ENCODE results near the gene FAT3. TPM values are rescaled to one million over a fixed set of nuclear protein-coding genes. Genes with fewer than 3 reads are reported as not detected.

The FAT3 gene
- total and polyA plus RNA-seq, 2 of the 13 experiments (the other 11 are each of a cell fraction or from before 2014, with no cell fraction given) = not detected

DNA sequence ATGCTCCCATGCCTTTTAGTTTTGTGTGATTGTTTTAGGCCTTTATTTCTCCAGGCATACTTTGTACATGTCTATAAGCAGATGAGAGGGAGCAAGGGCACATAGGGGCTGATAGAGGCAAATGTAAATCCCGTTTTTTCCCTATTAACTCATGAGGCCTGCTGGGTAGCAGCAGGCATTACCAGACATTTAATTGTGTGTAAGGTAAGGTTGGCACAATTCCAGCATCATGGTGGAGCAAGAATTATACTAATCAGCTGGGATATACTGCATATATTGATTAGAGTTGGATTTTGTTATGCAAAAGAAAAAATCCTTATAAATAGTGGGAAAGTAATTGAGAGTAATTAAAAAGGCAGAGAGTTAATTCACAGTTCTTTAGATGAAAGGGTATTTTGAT, 12.2 kb downstream of the FAT3 start (continued):
- TF ChIP-seq, protein P1, sequence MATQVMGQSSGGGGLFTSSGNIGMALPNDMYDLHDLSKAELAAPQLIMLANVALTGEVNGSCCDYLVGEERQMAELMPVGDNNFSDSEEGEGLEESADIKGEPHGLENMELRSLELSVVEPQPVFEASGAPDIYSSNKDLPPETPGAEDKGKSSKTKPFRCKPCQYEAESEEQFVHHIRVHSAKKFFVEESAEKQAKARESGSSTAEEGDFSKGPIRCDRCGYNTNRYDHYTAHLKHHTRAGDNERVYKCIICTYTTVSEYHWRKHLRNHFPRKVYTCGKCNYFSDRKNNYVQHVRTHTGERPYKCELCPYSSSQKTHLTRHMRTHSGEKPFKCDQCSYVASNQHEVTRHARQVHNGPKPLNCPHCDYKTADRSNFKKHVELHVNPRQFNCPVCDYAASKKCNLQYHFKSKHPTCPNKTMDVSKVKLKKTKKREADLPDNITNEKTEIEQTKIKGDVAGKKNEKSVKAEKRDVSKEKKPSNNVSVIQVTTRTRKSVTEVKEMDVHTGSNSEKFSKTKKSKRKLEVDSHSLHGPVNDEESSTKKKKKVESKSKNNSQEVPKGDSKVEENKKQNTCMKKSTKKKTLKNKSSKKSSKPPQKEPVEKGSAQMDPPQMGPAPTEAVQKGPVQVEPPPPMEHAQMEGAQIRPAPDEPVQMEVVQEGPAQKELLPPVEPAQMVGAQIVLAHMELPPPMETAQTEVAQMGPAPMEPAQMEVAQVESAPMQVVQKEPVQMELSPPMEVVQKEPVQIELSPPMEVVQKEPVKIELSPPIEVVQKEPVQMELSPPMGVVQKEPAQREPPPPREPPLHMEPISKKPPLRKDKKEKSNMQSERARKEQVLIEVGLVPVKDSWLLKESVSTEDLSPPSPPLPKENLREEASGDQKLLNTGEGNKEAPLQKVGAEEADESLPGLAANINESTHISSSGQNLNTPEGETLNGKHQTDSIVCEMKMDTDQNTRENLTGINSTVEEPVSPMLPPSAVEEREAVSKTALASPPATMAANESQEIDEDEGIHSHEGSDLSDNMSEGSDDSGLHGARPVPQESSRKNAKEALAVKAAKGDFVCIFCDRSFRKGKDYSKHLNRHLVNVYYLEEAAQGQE (IDR thresholded peaks at IDR 0.05; ENCODE audit: borderline replicate concordance in 1 of 2, low read depth in 1 of 2, low read length in 2 of 2) = no peak
- TF ChIP-seq ZBTB7B (CRISPR knock-in tag; IDR thresholded peaks at IDR 0.05) (no peak), ZNF788 (CRISPR knock-in tag; IDR thresholded peaks at IDR 0.05; ENCODE audit: borderline replicate concordance) (no peak), FOXP1 (IDR thresholded peaks at IDR 0.05) (no peak), FOXP1 (CRISPR knock-in tag; IDR thresholded peaks at IDR 0.05) (no peak), ZNF12 (CRISPR knock-in tag; IDR thresholded peaks at IDR 0.05) (no peak), MEF2D (CRISPR knock-in tag; IDR thresholded peaks at IDR 0.05) (no peak)
- TF ChIP-seq, protein P2, sequence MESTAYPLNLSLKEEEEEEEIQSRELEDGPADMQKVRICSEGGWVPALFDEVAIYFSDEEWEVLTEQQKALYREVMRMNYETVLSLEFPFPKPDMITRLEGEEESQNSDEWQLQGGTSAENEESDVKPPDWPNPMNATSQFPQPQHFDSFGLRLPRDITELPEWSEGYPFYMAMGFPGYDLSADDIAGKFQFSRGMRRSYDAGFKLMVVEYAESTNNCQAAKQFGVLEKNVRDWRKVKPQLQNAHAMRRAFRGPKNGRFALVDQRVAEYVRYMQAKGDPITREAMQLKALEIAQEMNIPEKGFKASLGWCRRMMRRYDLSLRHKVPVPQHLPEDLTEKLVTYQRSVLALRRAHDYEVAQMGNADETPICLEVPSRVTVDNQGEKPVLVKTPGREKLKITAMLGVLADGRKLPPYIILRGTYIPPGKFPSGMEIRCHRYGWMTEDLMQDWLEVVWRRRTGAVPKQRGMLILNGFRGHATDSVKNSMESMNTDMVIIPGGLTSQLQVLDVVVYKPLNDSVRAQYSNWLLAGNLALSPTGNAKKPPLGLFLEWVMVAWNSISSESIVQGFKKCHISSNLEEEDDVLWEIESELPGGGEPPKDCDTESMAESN (CRISPR knock-in tag; conservative IDR thresholded peaks at IDR 0.05) = no peak

DNA sequence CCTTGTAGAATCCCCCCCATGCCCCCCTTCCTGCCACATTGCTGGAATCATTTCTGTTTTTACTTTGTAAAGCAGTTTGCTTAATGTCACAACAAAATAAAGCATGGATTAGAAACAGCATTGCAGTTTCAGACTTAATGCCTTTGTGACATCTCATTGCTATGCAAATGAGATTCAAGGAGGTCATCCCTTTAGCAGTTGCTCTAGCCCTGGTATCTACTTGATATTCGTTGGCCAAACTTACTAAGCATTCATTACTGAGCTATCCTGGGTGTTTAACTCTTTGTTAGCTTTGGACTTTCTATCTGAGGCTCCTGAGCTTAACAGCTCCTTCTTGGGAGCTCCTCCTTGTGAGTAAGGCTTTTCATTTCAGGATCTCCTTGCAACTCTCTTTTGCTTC, 16.3 kb downstream of the FAT3 start:
- BruUV-seq (replicated peaks) = no TSS peak
- DNase-seq (ENCODE audit: low spot score) = no peak
- TF ChIP-seq, protein P3, sequence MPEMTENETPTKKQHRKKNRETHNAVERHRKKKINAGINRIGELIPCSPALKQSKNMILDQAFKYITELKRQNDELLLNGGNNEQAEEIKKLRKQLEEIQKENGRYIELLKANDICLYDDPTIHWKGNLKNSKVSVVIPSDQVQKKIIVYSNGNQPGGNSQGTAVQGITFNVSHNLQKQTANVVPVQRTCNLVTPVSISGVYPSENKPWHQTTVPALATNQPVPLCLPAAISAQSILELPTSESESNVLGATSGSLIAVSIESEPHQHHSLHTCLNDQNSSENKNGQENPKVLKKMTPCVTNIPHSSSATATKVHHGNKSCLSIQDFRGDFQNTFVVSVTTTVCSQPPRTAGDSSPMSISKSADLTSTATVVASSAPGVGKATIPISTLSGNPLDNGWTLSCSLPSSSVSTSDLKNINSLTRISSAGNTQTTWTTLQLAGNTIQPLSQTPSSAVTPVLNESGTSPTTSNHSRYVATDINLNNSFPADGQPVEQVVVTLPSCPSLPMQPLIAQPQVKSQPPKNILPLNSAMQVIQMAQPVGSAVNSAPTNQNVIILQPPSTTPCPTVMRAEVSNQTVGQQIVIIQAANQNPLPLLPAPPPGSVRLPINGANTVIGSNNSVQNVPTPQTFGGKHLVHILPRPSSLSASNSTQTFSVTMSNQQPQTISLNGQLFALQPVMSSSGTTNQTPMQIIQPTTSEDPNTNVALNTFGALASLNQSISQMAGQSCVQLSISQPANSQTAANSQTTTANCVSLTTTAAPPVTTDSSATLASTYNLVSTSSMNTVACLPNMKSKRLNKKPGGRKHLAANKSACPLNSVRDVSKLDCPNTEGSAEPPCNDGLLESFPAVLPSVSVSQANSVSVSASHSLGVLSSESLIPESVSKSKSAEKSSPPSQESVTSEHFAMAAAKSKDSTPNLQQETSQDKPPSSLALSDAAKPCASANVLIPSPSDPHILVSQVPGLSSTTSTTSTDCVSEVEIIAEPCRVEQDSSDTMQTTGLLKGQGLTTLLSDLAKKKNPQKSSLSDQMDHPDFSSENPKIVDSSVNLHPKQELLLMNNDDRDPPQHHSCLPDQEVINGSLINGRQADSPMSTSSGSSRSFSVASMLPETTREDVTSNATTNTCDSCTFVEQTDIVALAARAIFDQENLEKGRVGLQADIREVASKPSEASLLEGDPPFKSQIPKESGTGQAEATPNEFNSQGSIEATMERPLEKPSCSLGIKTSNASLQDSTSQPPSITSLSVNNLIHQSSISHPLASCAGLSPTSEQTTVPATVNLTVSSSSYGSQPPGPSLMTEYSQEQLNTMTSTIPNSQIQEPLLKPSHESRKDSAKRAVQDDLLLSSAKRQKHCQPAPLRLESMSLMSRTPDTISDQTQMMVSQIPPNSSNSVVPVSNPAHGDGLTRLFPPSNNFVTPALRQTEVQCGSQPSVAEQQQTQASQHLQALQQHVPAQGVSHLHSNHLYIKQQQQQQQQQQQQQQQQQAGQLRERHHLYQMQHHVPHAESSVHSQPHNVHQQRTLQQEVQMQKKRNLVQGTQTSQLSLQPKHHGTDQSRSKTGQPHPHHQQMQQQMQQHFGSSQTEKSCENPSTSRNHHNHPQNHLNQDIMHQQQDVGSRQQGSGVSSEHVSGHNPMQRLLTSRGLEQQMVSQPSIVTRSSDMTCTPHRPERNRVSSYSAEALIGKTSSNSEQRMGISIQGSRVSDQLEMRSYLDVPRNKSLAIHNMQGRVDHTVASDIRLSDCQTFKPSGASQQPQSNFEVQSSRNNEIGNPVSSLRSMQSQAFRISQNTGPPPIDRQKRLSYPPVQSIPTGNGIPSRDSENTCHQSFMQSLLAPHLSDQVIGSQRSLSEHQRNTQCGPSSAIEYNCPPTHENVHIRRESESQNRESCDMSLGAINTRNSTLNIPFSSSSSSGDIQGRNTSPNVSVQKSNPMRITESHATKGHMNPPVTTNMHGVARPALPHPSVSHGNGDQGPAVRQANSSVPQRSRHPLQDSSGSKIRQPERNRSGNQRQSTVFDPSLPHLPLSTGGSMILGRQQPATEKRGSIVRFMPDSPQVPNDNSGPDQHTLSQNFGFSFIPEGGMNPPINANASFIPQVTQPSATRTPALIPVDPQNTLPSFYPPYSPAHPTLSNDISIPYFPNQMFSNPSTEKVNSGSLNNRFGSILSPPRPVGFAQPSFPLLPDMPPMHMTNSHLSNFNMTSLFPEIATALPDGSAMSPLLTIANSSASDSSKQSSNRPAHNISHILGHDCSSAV (CRISPR knock-in tag; IDR thresholded peaks at IDR 0.05; ENCODE audit: borderline replicate concordance) = no peak
- TF ChIP-seq ZNF20 (CRISPR knock-in tag; IDR thresholded peaks at IDR 0.05) (no peak), GATA4 (IDR thresholded peaks at IDR 0.05; ENCODE audit: borderline replicate concordance, low read depth) (no peak)

More for the DNA sequence above, 16.3 kb downstream of the FAT3 start:
- no peaks in the 10 kb centered on the region for H4K20me1 ChIP-seq (ENCODE audit: insufficient read depth, low read length)
- intact Hi-C loops (cut with micrococcal nuclease; ENCODE audit: unreplicated experiment) (no loop called here), in situ Hi-C loops (cut with HindIII; ENCODE audit: extremely low pct_ligation_motif_present, low pct_unique_long_range_greater_than_20kb) (no loop called here)
- 0% methylated on average over 1 of the region's 1 CpG for WGBS (ENCODE audit: low lambda C conversion rate)
- H3K4me1 ChIP-seq (ENCODE audit: insufficient read depth, low read length) = no peaks in the 10 kb centered on the region
- no peak overlapping the region for H3K4me3 ChIP-seq (replicated peaks in 1 of 3; ENCODE audit: insufficient read depth in 1 of 3, low read depth in 2 of 3, low read length in 3 of 3)
- ATAC-seq (no peak), FAIRE-seq (no peak)
- ChIA-PET POLR2A (no interaction called here), CTCF (ENCODE audit: low intra/inter-chr PET ratio, low total read pairs) (no interaction called here)
- no peak overlapping the region for H3K27ac ChIP-seq (ENCODE audit: extremely low read length, insufficient read depth, low read length)
- no peak overlapping the region for H3K4me2 ChIP-seq (ENCODE audit: low read depth, low read length)
- H3K27me3 ChIP-seq (ENCODE audit: control insufficient read depth in 1 of 2, insufficient read depth in 2 of 2, low read length in 2 of 2) = no peaks in the 10 kb centered on the region
- H3K79me2 ChIP-seq (ENCODE audit: insufficient read depth, low read length) = no peaks in the 10 kb centered on the region
- H3K36me3 ChIP-seq (replicated peaks in 1 of 2; ENCODE audit: control insufficient read depth in 1 of 2, insufficient read depth in 2 of 2, low read length in 2 of 2) = no peaks in the 10 kb centered on the region
- H3K9me3 ChIP-seq (ENCODE audit: low read length) = no peaks in the 10 kb centered on the region
- no peak overlapping the region for H3K9ac ChIP-seq (ENCODE audit: insufficient read depth, low read depth, low read length)
- no peak overlapping the region for H2AFZ ChIP-seq (ENCODE audit: low read length)
